GM19324 (cell line): ENCODE results near the gene MTMR10.

Experiments
- ATAC-seq: cut with Tn5 transposase; IDR thresholded peaks from one replicate; pipeline ENCODE4 v1.9.1; 2021; ENCODE audit warnings: mild to moderate bottlenecking, moderate library complexity; ENCODE audit not compliant: unreplicated experiment, low FRiP score

The MTMR10 gene

GRCh38 chr15:30991255-30992235 is at the start of gene MTMR10:
TSS of gene MTMR10 (minus strand) at chr15:30991628. CDS start at chr15:30991506, 122 bp downstream.
- ATAC-seq: peak; percentile 93

- no peak for ATAC-seq
These were observed 49.2 kb upstream of the MTMR10 start for GRCh38 chr15:31040611-31041010.

- no peak for ATAC-seq
These were observed 48.5 kb upstream of the MTMR10 start for GRCh38 chr15:31039961-31040360.

GRCh38 chr15:31037731-31038477 is 46.5 kb upstream of the MTMR10 start:
- ATAC-seq: no peak

GRCh38 chr15:31036783-31037182 is 45.4 kb upstream of the MTMR10 start:
- ATAC-seq: no peak

GRCh38 chr15:31035610-31036009 is 44.2 kb upstream of the MTMR10 start:
- no peak for ATAC-seq

GRCh38 chr15:31034152-31034551 is 42.7 kb upstream of the MTMR10 start:
- ATAC-seq: no peak

GRCh38 chr15:31032961-31033371 is 41.5 kb upstream of the MTMR10 start:
- ATAC-seq: no peak

GRCh38 chr15:31031471-31032067 is 40.1 kb upstream of the MTMR10 start:
- peak; percentile 66 for ATAC-seq

- ATAC-seq: no peak
These were observed 36.6 kb upstream of the MTMR10 start for GRCh38 chr15:31027910-31028578.

GRCh38 chr15:31025996-31026395 is 34.6 kb upstream of the MTMR10 start:
- ATAC-seq: no peak

- no peak for ATAC-seq
These were observed 33.6 kb upstream of the MTMR10 start for GRCh38 chr15:31024979-31025378.

- no peak for ATAC-seq
These were observed 32.9 kb upstream of the MTMR10 start for GRCh38 chr15:31024330-31024729.

GRCh38 chr15:31023841-31024240 is 32.4 kb upstream of the MTMR10 start:
- no peak for ATAC-seq

GRCh38 chr15:31021067-31021665 is 29.7 kb upstream of the MTMR10 start:
- no peak for ATAC-seq

- no peak for ATAC-seq
These were observed 29.1 kb upstream of the MTMR10 start for GRCh38 chr15:31020542-31020941.

GRCh38 chr15:31019986-31020385 is 28.6 kb upstream of the MTMR10 start:
- ATAC-seq: no peak

GRCh38 chr15:31017311-31017710 is 25.9 kb upstream of the MTMR10 start:
- ATAC-seq: no peak

- no peak for ATAC-seq
These were observed 25.1 kb upstream of the MTMR10 start for GRCh38 chr15:31016446-31016915.

- ATAC-seq: no peak
These were observed 23.1 kb upstream of the MTMR10 start for GRCh38 chr15:31014608-31014925.
